ENCODE measurements around the gene FRYL.

GRCh38 chr4:48753159-48753558 is 26.9 kb downstream of the FRYL start:
- no peak for TF ChIP-seq CTCF (conservative IDR thresholded peaks at IDR 0.05; ENCODE audit: low read length)
- no peak for TF ChIP-seq EZH2phosphoT487 (IDR thresholded peaks at IDR 0.05; ENCODE audit: borderline replicate concordance)

All from Loucy (cell line).